Esophagus muscularis mucosa (tissue), 4 donors: ENCODE measurements around the gene RAD18. TPM values are rescaled to one million over a fixed set of nuclear protein-coding genes. Genes with fewer than 3 reads are reported as not detected.

ENCODE experiments used
- DNase-seq: peaks from one replicate; pipeline ENCODE4 v3.0.0-alpha.2; 2017; ENCODE audit errors: extremely low spot score
- H3K27ac ChIP-seq, 4 donors: fragments of 200-600 bp; sonication (generic); replicated peaks in 1 of 4; 1 replicate in 3 of 4; 2 replicates in 1 of 4; pipeline ENCODE4 v1.5.1; 2016 to 2019; ENCODE audit warnings: mild to moderate bottlenecking in 1 of 4
- H3K27me3 ChIP-seq, 4 donors: fragments of 200-600 bp; sonication (generic); one replicate each; pipeline versions ENCODE4 v1.5.1 to v1.6.0; 2016 to 2019
- H3K36me3 ChIP-seq, 4 donors: fragments of 200-600 bp; sonication (generic); one replicate each; pipeline ENCODE4 v1.5.1; 2016 to 2019
- H3K4me1 ChIP-seq, 4 donors: fragments of 200-600 bp; sonication (generic); one replicate each; pipeline ENCODE4 v1.5.1; 2016 to 2019
- H3K4me3 ChIP-seq, 4 donors: fragments of 200-600 bp; sonication (generic); 1 replicate in 2 of 4; 2 replicates in 2 of 4; pipeline ENCODE4 v1.5.1; 2016 to 2019; ENCODE audit warnings: mild to moderate bottlenecking in 4 of 4, moderate library complexity in 1 of 4
- H3K9me3 ChIP-seq, 4 donors: fragments of 200-600 bp; sonication (generic); 1 replicate in 3 of 4; 2 replicates in 1 of 4; pipeline ENCODE4 v1.5.1; 2016 to 2019
- EP300 ChIP-seq: sonication (generic); formaldehyde crosslinking; IDR thresholded peaks from one replicate; pipeline ENCODE4 v1.6.1; 2017; ENCODE audit warnings: antibody characterized with exemption
- POLR2A ChIP-seq: fragments of 450-650 bp; IDR thresholded peaks from one replicate; pipeline ENCODE4 v1.6.1; 2017; ENCODE audit warnings: antibody characterized with exemption, moderate library complexity, mild to moderate bottlenecking, low read depth
- POLR2AphosphoS5 ChIP-seq, 2 donors: sonication (generic); formaldehyde crosslinking; IDR thresholded peaks; one replicate each; pipeline ENCODE4 v1.6.1; 2017; ENCODE audit warnings: antibody characterized with exemption in 2 of 2
- WGBS: methylation state at CpG from one replicate; pipeline ENCODE4 v1.1.5; 2018; 5-methylcytosine and 5-hydroxymethylcytosine counted together
- intact Hi-C: fragments of 100-400 bp; cut with DNase I; formaldehyde crosslinking; loops from one replicate; pipeline ENCODE4 v1.15.1; 2023
- total RNA-seq, 4 donors: library from RNA; depleted of rRNA; stranded (reverse); fragments of >200 nt; gene quantifications; one replicate each; pipeline versions ENCODE4 v1.1.0 to v1.2.1, GENCODE V29; 2016
- TF ChIP-seq, protein P1 (sequence below), 3 experiments: fragments of 200-600 bp in 2 of 3; fragments of 450-650 bp in 1 of 3; sonication (generic) in 2 of 3; IDR thresholded peaks; one replicate each; pipeline ENCODE4 v1.5.1; 2017 to 2019; ENCODE audit warnings: antibody characterized with exemption in 3 of 3, mild to moderate bottlenecking in 2 of 3, moderate library complexity in 1 of 3

The RAD18 gene
- total RNA-seq, 4 donors from 2014 or later = 3.4 to 6.6 (median 5.2) TPM

DNA sequence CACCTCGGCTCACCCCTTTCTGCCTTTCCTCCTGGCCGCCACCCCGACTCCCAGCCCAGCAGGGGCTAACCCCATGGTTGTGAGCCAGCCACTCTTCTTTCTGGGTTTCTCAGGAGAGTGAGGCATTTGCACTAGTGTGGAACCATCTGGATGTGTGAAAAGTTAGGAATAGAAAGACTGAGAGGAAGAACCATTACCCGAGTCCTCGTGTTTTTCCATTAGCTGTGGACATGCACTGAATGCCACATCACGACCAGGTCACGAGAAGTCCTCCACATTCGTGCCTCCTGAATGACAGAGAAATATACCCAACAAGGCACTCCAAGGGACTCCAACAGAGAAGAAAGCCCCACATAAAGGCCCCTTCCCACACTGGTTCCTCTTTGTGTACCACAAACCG is 18.0 kb upstream of the RAD18 start:
- WGBS = 86% methylated on average over 9 of the region's 9 CpGs
- DNase-seq = no peak
- intact Hi-C loops = no loop called here
- Histone ChIP-seq H3K27ac (no peak overlapping the region), H3K4me3 (no peak overlapping the region), H3K9me3 (peaks cover 0 to 11% (median 7%) of the 10 kb centered on the region in 4 donors), H3K36me3 (peaks cover 0 to 6% (median 3%) of the 10 kb centered on the region in 4 donors), H3K4me1 (peaks cover 0 to 5% (median 2%) of the 10 kb centered on the region in 4 donors), H3K27me3 (peaks cover 0 to 31% (median 0%) of the 10 kb centered on the region in 4 donors)
- TF ChIP-seq, protein P1, sequence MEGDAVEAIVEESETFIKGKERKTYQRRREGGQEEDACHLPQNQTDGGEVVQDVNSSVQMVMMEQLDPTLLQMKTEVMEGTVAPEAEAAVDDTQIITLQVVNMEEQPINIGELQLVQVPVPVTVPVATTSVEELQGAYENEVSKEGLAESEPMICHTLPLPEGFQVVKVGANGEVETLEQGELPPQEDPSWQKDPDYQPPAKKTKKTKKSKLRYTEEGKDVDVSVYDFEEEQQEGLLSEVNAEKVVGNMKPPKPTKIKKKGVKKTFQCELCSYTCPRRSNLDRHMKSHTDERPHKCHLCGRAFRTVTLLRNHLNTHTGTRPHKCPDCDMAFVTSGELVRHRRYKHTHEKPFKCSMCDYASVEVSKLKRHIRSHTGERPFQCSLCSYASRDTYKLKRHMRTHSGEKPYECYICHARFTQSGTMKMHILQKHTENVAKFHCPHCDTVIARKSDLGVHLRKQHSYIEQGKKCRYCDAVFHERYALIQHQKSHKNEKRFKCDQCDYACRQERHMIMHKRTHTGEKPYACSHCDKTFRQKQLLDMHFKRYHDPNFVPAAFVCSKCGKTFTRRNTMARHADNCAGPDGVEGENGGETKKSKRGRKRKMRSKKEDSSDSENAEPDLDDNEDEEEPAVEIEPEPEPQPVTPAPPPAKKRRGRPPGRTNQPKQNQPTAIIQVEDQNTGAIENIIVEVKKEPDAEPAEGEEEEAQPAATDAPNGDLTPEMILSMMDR (IDR thresholded peaks at IDR 0.05) = no peak
- TF ChIP-seq POLR2AphosphoS5 (IDR thresholded peaks at IDR 0.05) (no peak), POLR2A (no peak), EP300 (no peak)

DNA sequence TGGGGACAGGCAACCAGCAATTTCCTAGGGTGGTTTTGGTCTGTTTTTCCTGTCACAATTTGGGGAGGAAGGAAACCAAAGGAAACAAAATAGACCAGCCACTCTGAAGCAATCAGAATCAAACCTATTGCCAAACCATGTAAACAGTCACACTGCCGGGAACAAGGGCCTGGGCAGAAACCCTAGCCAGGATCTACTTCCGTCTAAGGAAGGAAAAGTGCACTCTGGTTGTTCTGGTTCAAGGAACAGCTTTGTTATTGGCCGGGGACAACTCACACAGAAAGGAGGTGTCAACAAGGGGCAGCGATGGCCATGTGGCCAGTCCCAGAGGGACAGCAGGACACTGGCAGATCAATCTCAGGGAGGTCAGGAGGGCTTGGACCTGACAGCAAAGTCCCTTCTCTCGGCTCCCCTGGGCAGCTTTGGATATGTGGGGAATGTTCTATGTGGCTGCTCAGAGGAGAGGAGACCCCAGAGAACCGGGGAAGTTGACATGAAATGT is 17.5 kb upstream of the RAD18 start:
- 45% methylated on average over 6 of the region's 6 CpGs for WGBS
- Histone ChIP-seq H3K36me3 (peaks cover 0 to 6% (median 3%) of the 10 kb centered on the region in 4 donors), H3K4me3 (no peak overlapping the region), H3K27ac (no peak overlapping the region), H3K27me3 (peaks cover 0 to 36% (median 0%) of the 10 kb centered on the region in 4 donors), H3K9me3 (peaks cover 0 to 11% (median 7%) of the 10 kb centered on the region in 4 donors), H3K4me1 (peaks cover 0 to 5% (median 2%) of the 10 kb centered on the region in 4 donors)
- intact Hi-C loops = no loop called here
- TF ChIP-seq EP300 (no peak), POLR2AphosphoS5 (IDR thresholded peaks at IDR 0.05) (no peak), POLR2A (no peak)
- TF ChIP-seq, protein P1 (IDR thresholded peaks at IDR 0.05) = no peak
- peak; percentile 89 for DNase-seq

DNA sequence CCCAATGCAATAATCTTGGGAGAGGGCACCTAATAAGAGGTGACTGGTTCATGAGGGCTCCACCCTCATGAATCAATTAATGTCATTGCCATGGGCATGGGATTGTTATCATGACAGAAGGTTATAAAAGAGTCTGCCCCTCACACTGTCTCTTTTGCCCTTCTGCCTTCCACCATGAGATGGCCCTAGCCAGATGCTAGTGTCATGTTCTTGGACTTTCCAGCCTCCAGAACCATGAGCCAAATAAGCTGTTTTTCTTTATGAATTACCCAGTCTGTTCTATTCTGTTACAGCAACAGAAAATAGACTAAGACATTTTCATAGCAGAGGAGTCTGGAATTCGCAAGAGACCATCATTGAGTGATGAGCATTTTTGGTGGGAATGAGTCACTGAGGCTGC is 16.0 kb upstream of the RAD18 start:
- Histone ChIP-seq H3K27me3 (peaks cover 0 to 46% (median 0%) of the 10 kb centered on the region in 4 donors), H3K36me3 (no peaks in the 10 kb centered on the region), H3K4me1 (peaks cover 0 to 5% (median 2%) of the 10 kb centered on the region in 4 donors), H3K4me3 (no peak overlapping the region), H3K27ac (no peak overlapping the region), H3K9me3 (peaks cover 0 to 11% (median 7%) of the 10 kb centered on the region in 4 donors)
- TF ChIP-seq EP300 (no peak), POLR2AphosphoS5 (IDR thresholded peaks at IDR 0.05) (no peak), POLR2A (no peak)
- TF ChIP-seq, protein P1 (IDR thresholded peaks at IDR 0.05) = no peak
- DNase-seq = peak; percentile 29
- intact Hi-C loops = no loop called here
- 100% methylated on average over 1 of the region's 1 CpG for whole genome bisulfite sequencing

DNA sequence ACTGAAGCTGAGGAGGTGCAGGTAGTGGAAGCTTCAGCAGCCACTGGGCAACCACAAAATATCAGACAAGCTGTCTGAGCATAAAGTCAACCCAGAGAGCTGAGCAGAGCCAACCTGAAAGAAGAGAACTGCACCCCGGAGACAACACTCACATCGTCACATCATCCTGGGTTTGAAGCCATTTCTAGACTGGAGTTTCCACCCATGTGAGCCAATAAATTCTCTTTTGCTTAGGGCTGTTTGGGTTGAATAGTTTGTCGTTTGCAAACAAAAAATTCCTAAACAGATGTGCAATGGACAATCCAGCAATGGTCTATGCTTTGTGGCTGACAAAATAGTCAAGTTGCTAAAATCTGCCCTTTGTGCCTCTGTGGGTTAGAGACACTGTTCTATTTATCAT is 15.3 kb upstream of the RAD18 start:
- peaks cover 0 to 5% (median 2%) of the 10 kb centered on the region in 4 donors for H3K4me1 ChIP-seq
- 76% methylated on average over 3 of the region's 3 CpGs for WGBS
- TF ChIP-seq POLR2A (no peak), EP300 (no peak), POLR2AphosphoS5 (IDR thresholded peaks at IDR 0.05) (no peak)
- TF ChIP-seq, protein P1 (IDR thresholded peaks at IDR 0.05) = no peak

More for the DNA sequence above, 15.3 kb upstream of the RAD18 start:
- DNase-seq = peak; percentile 66
- H3K27ac ChIP-seq = no peak overlapping the region
- intact Hi-C loops = no loop called here
- H3K4me3 ChIP-seq = no peak overlapping the region
- peaks cover 0 to 46% (median 0%) of the 10 kb centered on the region in 4 donors for H3K27me3 ChIP-seq
- H3K36me3 ChIP-seq = no peaks in the 10 kb centered on the region
- H3K9me3 ChIP-seq = peaks cover 0 to 11% (median 7%) of the 10 kb centered on the region in 4 donors
